ENCODE measurements around the gene VSIR. TPM values are rescaled to one million over a fixed set of nuclear protein-coding genes. Genes with fewer than 3 reads are reported as not detected.

The VSIR gene
- total RNA-seq, 1 donor from 2014 or later, result 21.4 TPM

DNA sequence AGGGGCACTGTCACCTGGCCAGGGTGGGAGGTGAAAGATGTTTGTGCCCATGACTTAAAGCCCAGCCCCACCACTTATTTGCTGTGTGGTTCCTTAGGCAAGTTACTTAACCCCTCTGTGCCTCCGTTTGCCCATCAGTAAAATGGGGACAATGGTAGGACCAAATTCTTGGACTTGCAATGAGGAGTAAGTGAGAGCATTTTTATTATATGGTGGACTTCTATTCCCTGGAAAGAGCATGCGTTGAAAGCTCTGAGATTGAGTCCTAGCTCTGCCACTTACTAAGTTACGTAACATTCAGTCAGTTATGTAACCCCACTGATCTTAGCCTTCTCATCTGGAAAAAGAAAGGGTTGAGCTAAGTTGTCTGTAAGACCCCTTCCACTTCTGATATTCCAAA lies 18.8 kb downstream of the VSIR start:
- ChIA-PET CTCF (no interaction called here), POLR2A (interaction anchor here (0.7 kb wide), 1 partner anchor 14 kb away, joined by 3 read pairs; no protein-coding TSS in a partner anchor)
- peaks cover 68% of the 10 kb centered on the region for H3K4me1 Mint-ChIP-seq
- no peak for ATAC-seq (ENCODE audit: low read depth)
- intact Hi-C loops (cut with micrococcal nuclease), result no loop called here
- no peaks in the 10 kb centered on the region for H3K9me3 Mint-ChIP-seq
- TF ChIP-seq, protein P1, sequence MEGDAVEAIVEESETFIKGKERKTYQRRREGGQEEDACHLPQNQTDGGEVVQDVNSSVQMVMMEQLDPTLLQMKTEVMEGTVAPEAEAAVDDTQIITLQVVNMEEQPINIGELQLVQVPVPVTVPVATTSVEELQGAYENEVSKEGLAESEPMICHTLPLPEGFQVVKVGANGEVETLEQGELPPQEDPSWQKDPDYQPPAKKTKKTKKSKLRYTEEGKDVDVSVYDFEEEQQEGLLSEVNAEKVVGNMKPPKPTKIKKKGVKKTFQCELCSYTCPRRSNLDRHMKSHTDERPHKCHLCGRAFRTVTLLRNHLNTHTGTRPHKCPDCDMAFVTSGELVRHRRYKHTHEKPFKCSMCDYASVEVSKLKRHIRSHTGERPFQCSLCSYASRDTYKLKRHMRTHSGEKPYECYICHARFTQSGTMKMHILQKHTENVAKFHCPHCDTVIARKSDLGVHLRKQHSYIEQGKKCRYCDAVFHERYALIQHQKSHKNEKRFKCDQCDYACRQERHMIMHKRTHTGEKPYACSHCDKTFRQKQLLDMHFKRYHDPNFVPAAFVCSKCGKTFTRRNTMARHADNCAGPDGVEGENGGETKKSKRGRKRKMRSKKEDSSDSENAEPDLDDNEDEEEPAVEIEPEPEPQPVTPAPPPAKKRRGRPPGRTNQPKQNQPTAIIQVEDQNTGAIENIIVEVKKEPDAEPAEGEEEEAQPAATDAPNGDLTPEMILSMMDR (IDR thresholded peaks at IDR 0.05), result no peak
- no peak for DNase-seq
- no peak overlapping the region for H3K4me3 Mint-ChIP-seq
- no peaks in the 10 kb centered on the region for H3K27me3 Mint-ChIP-seq
- peak overlapping the region; percentile 4 for H3K27ac Mint-ChIP-seq
- peaks cover 16% of the 10 kb centered on the region for H3K36me3 Mint-ChIP-seq (ENCODE audit: low read depth)

GRCh38 chr10:71753960-71754505 lies 19.3 kb downstream of the VSIR start:
- CTCF ChIA-PET, result no interaction called here
- no peaks in the 10 kb centered on the region for H3K27me3 Mint-ChIP-seq
- TF ChIP-seq, protein P1 (IDR thresholded peaks at IDR 0.05), result no peak
- peaks cover 74% of the 10 kb centered on the region for H3K4me1 Mint-ChIP-seq
- H3K36me3 Mint-ChIP-seq (ENCODE audit: low read depth), result peaks cover 12% of the 10 kb centered on the region
- no peak overlapping the region for H3K27ac Mint-ChIP-seq
- H3K9me3 Mint-ChIP-seq, result no peaks in the 10 kb centered on the region
- intact Hi-C loops (cut with micrococcal nuclease), result no loop called here
- ATAC-seq (ENCODE audit: low read depth), result no peak
- POLR2A ChIA-PET, result interaction anchor here (0.7 kb wide), 1 partner anchor 15 kb away, joined by 3 read pairs; no protein-coding TSS in a partner anchor
- H3K4me3 Mint-ChIP-seq, result no peak overlapping the region
- no peak for DNase-seq

DNA sequence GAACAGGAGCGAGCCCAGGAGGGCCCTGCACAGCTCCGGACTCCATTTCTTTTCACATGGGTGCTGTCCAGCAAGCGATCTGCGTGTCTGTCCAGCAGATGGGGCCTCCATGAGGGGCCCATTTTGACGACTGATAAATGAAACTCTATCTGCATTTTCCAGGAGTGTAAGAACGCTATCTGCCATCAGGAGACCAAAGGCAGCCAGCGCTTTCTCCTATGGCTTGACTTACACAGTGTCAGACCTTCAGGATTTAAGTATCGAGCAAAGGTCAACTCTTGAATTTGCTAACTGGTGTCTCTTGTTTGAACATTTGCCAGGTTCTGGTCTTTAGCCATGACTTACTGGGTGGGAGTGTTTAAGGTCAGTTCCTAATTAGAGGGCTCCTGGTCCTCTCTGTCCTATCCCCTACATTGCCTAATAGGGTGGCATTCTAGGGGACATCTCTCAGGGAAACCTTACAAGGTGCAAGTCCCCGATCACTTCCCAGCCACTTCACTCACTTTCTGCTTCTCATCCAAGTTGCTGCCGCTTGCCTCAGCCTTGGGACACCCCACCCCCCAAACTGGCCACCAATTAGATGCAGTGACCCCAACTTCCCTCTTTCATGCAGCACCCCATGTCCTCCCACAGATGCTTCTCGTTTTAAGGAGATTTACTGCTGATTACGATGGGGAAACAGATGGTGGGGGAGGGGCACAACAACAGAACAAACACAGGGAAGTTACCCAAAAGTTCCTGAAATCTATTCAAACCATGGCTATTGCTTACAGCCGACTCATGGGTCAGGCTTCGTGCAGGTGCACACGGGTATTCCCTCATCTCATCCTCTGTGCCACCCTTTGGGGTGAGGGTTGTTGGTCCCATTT lies 20.0 kb downstream of the VSIR start:
- Mint-ChIP-seq H3K27ac (peak overlapping the region; percentile 83), H3K27me3 (no peaks in the 10 kb centered on the region), H3K4me1 (peaks cover 81% of the 10 kb centered on the region), H3K4me3 (peak overlapping the region; percentile 69), H3K36me3 (ENCODE audit: low read depth) (peaks cover 9% of the 10 kb centered on the region), H3K9me3 (no peaks in the 10 kb centered on the region)
- intact Hi-C loops (cut with micrococcal nuclease), result no loop called here
- ATAC-seq (ENCODE audit: low read depth), result no peak
- POLR2A ChIA-PET, result interaction anchor here (1.5 to 1.9 kb wide), 5 partner anchors 11 to 26 kb away, joined by 5 to 21 read pairs (median 8); partner anchors contain the start of gene VSIR
- CTCF ChIA-PET, result interaction anchor here (0.9 to 1.7 kb wide), 2 partner anchors 20 to 142 kb away, joined by 4 to 10 read pairs; partner anchors contain the start of gene VSIR
- no peak for DNase-seq
- TF ChIP-seq, protein P1 (IDR thresholded peaks at IDR 0.05), result no peak

DNA sequence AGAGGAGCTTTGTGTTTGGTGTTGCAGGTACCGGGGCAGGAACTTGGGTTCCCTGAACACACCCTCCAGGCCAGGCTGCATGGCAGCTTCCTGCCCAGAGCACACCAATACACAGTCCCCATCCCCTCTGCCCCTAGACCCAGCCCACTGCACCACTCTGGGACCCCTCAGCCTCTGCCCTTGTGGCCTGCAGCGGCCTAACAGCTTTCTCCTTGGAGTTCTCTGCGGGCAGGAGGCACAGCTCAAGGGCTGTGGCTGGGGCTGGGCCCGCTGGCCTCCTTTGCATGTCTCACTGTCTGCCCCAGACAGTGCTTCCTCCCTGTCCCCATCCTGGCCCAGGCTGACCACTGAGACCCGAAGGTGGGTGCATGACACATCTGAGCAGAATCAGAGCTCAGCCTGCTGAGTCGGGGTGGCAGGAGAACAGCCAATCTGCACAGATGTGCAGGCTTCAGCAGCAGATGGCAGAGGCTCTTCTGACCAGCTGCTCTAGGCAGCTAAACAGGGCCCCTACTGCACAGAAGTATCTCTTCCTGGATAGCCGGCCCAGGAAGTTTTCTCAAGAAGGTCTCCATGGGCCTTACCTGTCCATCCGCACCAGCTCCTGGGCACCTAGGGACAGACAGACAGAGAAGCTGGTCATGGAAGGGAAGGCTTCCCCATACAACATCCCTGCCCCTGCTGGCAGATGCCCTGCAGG lies 20.8 kb downstream of the VSIR start:
- H3K4me1 Mint-ChIP-seq, result peaks cover 82% of the 10 kb centered on the region
- H3K9me3 Mint-ChIP-seq, result no peaks in the 10 kb centered on the region
- TF ChIP-seq, protein P1 (IDR thresholded peaks at IDR 0.05), result no peak
- ChIA-PET CTCF (interaction anchor here (0.7 to 1.7 kb wide), 5 partner anchors 15 to 143 kb away, joined by 3 to 10 read pairs (median 3); partner anchors contain the start of gene VSIR), POLR2A (interaction anchor here (0.6 to 1.9 kb wide), 7 partner anchors 12 to 580 kb away, joined by 3 to 21 read pairs (median 7); partner anchors contain the start of gene VSIR)
- no peaks in the 10 kb centered on the region for H3K27me3 Mint-ChIP-seq
- intact Hi-C loops (cut with micrococcal nuclease), result no loop called here
- peaks cover 8% of the 10 kb centered on the region for H3K36me3 Mint-ChIP-seq (ENCODE audit: low read depth)
- peak; percentile 12 for ATAC-seq (ENCODE audit: low read depth)
- no peak for DNase-seq
- peak overlapping the region; percentile 44 for H3K4me3 Mint-ChIP-seq
- H3K27ac Mint-ChIP-seq, result peak overlapping the region; percentile 83

All from activated B cell treated with CpG ODN at 0.5 μM for 24 hours (primary cell).